ENCODE results near the gene ODF2L. TPM values are rescaled to one million over a fixed set of nuclear protein-coding genes. Genes with fewer than 3 reads are reported as not detected.

The ODF2L gene
- total RNA-seq, 1 experiment from 2014 or later = 24.4 TPM

DNA sequence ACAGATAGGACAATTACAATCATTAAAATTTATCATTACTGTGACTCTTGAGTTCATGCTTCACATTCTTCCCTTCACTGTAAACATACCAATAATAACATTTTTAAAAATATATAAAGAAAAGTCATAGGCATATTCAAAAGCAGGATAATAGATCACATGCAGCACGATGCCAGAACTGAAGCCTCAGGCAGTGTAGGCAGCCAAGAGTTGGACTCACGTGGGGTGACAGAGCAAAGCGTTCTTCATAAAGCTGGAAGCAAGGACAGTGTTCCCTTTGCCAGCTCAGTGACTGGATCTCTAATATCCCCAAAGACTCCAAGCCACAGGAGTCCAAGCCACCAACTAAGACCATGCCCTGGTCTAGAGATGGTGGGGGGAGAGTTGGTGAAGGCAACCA is 77.7 kb downstream of the ODF2L start:
- DNase-seq (ENCODE audit: low spot score) (no peak), ATAC-seq (no peak)
- Mint-ChIP-seq H3K4me1 (peaks cover 7% of the 10 kb centered on the region), H3K27ac (no peak overlapping the region), H3K9me3 (no peaks in the 10 kb centered on the region), H3K4me3 (no peak overlapping the region), H3K36me3 (no peaks in the 10 kb centered on the region), H3K27me3 (ENCODE audit: low read depth) (no peaks in the 10 kb centered on the region)
- TF ChIP-seq RELA (CRISPR knock-in tag; IDR thresholded peaks at IDR 0.05; ENCODE audit: borderline replicate concordance) (no peak), ZNF317 (CRISPR knock-in tag; IDR thresholded peaks at IDR 0.05; ENCODE audit: borderline replicate concordance, low read depth) (no peak), ZNF423 (CRISPR knock-in tag; IDR thresholded peaks at IDR 0.05) (no peak)
- TF ChIP-seq, protein P1, sequence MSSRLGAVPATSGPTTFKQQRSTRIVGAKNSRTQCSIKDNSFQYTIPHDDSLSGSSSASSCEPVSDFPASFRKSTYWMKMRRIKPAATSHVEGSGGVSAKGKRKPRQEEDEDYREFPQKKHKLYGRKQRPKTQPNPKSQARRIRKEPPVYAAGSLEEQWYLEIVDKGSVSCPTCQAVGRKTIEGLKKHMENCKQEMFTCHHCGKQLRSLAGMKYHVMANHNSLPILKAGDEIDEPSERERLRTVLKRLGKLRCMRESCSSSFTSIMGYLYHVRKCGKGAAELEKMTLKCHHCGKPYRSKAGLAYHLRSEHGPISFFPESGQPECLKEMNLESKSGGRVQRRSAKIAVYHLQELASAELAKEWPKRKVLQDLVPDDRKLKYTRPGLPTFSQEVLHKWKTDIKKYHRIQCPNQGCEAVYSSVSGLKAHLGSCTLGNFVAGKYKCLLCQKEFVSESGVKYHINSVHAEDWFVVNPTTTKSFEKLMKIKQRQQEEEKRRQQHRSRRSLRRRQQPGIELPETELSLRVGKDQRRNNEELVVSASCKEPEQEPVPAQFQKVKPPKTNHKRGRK (CRISPR knock-in tag; IDR thresholded peaks at IDR 0.05; ENCODE audit: borderline replicate concordance) = no peak
- TF ChIP-seq, protein P2, sequence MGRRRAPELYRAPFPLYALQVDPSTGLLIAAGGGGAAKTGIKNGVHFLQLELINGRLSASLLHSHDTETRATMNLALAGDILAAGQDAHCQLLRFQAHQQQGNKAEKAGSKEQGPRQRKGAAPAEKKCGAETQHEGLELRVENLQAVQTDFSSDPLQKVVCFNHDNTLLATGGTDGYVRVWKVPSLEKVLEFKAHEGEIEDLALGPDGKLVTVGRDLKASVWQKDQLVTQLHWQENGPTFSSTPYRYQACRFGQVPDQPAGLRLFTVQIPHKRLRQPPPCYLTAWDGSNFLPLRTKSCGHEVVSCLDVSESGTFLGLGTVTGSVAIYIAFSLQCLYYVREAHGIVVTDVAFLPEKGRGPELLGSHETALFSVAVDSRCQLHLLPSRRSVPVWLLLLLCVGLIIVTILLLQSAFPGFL (CRISPR knock-in tag; IDR thresholded peaks at IDR 0.05; ENCODE audit: borderline replicate concordance) = no peak
- POLR2A ChIA-PET = no interaction called here
- CTCF ChIA-PET = no interaction called here

DNA sequence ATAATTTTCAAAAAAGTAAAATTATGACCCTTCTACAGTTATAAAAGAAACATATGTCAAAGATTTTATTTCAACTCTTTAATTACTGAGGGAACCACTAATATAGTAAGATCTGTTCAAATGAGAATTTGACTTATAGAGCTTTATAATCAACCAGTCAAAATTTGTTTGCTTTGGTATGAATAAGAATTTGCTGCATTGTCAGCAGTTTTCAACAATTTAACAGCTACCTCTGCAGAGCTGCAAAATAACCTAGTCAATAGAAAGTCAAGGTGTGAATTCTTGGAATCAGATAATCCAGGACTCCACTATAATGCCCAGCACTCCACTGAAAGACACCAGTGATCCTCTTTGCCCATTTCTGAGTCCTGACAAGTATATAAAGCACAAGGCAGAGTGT is 78.2 kb downstream of the ODF2L start:
- TF ChIP-seq, protein P3, sequence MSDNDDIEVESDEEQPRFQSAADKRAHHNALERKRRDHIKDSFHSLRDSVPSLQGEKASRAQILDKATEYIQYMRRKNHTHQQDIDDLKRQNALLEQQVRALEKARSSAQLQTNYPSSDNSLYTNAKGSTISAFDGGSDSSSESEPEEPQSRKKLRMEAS (CRISPR knock-in tag; IDR thresholded peaks at IDR 0.05) = no peak
- TF ChIP-seq FOXJ3 (CRISPR knock-in tag; IDR thresholded peaks at IDR 0.05; ENCODE audit: borderline replicate concordance) = no peak
- TF ChIP-seq FOXP1 (CRISPR knock-in tag; IDR thresholded peaks at IDR 0.05; ENCODE audit: borderline replicate concordance) = no peak
- TF ChIP-seq MXD4 (CRISPR knock-in tag; IDR thresholded peaks at IDR 0.05; ENCODE audit: borderline replicate concordance) = no peak
- TF ChIP-seq, protein P4, sequence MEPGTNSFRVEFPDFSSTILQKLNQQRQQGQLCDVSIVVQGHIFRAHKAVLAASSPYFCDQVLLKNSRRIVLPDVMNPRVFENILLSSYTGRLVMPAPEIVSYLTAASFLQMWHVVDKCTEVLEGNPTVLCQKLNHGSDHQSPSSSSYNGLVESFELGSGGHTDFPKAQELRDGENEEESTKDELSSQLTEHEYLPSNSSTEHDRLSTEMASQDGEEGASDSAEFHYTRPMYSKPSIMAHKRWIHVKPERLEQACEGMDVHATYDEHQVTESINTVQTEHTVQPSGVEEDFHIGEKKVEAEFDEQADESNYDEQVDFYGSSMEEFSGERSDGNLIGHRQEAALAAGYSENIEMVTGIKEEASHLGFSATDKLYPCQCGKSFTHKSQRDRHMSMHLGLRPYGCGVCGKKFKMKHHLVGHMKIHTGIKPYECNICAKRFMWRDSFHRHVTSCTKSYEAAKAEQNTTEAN (CRISPR knock-in tag; IDR thresholded peaks at IDR 0.05) = no peak
- TF ChIP-seq TEAD1 (CRISPR knock-in tag; IDR thresholded peaks at IDR 0.05) = no peak
- TF ChIP-seq ESRRA (CRISPR knock-in tag; IDR thresholded peaks at IDR 0.05; ENCODE audit: borderline replicate concordance) = no peak
- TF ChIP-seq ZNF317 (CRISPR knock-in tag; IDR thresholded peaks at IDR 0.05; ENCODE audit: borderline replicate concordance, low read depth) = no peak
- TF ChIP-seq FOXK1 (CRISPR knock-in tag; IDR thresholded peaks at IDR 0.05) = no peak
- TF ChIP-seq, protein P5, sequence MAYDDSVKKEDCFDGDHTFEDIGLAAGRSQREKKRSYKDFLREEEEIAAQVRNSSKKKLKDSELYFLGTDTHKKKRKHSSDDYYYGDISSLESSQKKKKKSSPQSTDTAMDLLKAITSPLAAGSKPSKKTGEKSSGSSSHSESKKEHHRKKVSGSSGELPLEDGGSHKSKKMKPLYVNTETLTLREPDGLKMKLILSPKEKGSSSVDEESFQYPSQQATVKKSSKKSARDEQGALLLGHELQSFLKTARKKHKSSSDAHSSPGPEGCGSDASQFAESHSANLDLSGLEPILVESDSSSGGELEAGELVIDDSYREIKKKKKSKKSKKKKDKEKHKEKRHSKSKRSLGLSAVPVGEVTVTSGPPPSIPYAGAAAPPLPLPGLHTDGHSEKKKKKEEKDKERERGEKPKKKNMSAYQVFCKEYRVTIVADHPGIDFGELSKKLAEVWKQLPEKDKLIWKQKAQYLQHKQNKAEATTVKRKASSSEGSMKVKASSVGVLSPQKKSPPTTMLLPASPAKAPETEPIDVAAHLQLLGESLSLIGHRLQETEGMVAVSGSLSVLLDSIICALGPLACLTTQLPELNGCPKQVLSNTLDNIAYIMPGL (CRISPR knock-in tag; IDR thresholded peaks at IDR 0.05) = no peak
- no peak for TF ChIP-seq KAT7 (CRISPR knock-in tag; IDR thresholded peaks at IDR 0.05; ENCODE audit: borderline replicate concordance)
- TF ChIP-seq, protein P6, sequence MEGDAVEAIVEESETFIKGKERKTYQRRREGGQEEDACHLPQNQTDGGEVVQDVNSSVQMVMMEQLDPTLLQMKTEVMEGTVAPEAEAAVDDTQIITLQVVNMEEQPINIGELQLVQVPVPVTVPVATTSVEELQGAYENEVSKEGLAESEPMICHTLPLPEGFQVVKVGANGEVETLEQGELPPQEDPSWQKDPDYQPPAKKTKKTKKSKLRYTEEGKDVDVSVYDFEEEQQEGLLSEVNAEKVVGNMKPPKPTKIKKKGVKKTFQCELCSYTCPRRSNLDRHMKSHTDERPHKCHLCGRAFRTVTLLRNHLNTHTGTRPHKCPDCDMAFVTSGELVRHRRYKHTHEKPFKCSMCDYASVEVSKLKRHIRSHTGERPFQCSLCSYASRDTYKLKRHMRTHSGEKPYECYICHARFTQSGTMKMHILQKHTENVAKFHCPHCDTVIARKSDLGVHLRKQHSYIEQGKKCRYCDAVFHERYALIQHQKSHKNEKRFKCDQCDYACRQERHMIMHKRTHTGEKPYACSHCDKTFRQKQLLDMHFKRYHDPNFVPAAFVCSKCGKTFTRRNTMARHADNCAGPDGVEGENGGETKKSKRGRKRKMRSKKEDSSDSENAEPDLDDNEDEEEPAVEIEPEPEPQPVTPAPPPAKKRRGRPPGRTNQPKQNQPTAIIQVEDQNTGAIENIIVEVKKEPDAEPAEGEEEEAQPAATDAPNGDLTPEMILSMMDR (IDR thresholded peaks at IDR 0.05) = no peak
- no peak for TF ChIP-seq GRHL2 (CRISPR knock-in tag; IDR thresholded peaks at IDR 0.05; ENCODE audit: insufficient replicate concordance, severe bottlenecking)
- TF ChIP-seq JUN (CRISPR knock-in tag; IDR thresholded peaks at IDR 0.05) = no peak
- no peak for TF ChIP-seq PRRX2 (CRISPR knock-in tag; IDR thresholded peaks at IDR 0.05)
- TF ChIP-seq, protein P7, sequence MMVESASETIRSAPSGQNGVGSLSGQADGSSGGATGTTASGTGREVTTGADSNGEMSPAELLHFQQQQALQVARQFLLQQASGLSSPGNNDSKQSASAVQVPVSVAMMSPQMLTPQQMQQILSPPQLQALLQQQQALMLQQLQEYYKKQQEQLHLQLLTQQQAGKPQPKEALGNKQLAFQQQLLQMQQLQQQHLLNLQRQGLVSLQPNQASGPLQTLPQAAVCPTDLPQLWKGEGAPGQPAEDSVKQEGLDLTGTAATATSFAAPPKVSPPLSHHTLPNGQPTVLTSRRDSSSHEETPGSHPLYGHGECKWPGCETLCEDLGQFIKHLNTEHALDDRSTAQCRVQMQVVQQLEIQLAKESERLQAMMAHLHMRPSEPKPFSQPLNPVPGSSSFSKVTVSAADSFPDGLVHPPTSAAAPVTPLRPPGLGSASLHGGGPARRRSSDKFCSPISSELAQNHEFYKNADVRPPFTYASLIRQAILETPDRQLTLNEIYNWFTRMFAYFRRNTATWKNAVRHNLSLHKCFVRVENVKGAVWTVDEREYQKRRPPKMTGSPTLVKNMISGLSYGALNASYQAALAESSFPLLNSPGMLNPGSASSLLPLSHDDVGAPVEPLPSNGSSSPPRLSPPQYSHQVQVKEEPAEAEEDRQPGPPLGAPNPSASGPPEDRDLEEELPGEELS (CRISPR knock-in tag; IDR thresholded peaks at IDR 0.05) = no peak
- CTCF ChIA-PET = no interaction called here
- DNase-seq (ENCODE audit: low spot score) = no peak
- H3K4me3 Mint-ChIP-seq = no peak overlapping the region
- H3K27me3 Mint-ChIP-seq (ENCODE audit: low read depth) = no peaks in the 10 kb centered on the region
- peaks cover 7% of the 10 kb centered on the region for H3K4me1 Mint-ChIP-seq
- POLR2A ChIA-PET = no interaction called here
- ATAC-seq = no peak
- H3K36me3 Mint-ChIP-seq = no peaks in the 10 kb centered on the region
- H3K9me3 Mint-ChIP-seq = no peaks in the 10 kb centered on the region
- no peak overlapping the region for H3K27ac Mint-ChIP-seq

Measured in WTC11 (cell line).